Hepatocyte (in vitro differentiated cells): ENCODE results near the gene OSBPL5. TPM values are rescaled to one million over a fixed set of nuclear protein-coding genes. Genes with fewer than 3 reads are reported as not detected.

Source experiments
- DNase-seq: peaks from one replicate; pipeline ENCODE4 v3.0.0-alpha.2; 2016; ENCODE audit warnings: low spot score
- H2AFZ ChIP-seq: fragments of 200-600 bp; sonication (generic); 2 replicates; pipeline ENCODE4 v1.6.0; 2016; ENCODE audit warnings: antibody characterized with exemption, mild to moderate bottlenecking
- H3K27ac ChIP-seq: fragments of 200-600 bp; sonication (generic); 2 replicates; pipeline ENCODE4 v1.5.1; 2016; ENCODE audit warnings: mild to moderate bottlenecking
- H3K27me3 ChIP-seq: fragments of 200-600 bp; sonication (generic); 2 replicates; pipeline ENCODE4 v1.6.1; 2016
- H3K36me3 ChIP-seq: fragments of 200-600 bp; sonication (generic); replicated peaks from 2 replicates; pipeline ENCODE4 v1.5.1; 2016; ENCODE audit warnings: low read depth; ENCODE audit not compliant: insufficient read depth
- H3K4me1 ChIP-seq: fragments of 200-600 bp; sonication (generic); 2 replicates; pipeline ENCODE4 v1.5.1; 2016; ENCODE audit warnings: mild to moderate bottlenecking, moderate library complexity; ENCODE audit not compliant: insufficient read depth
- H3K4me2 ChIP-seq: fragments of 200-600 bp; sonication (generic); 2 replicates; pipeline ENCODE4 v1.6.0; 2016
- H3K4me3 ChIP-seq: fragments of 200-600 bp; sonication (generic); 2 replicates; pipeline ENCODE4 v1.5.1; 2016; ENCODE audit warnings: mild to moderate bottlenecking
- H3K79me2 ChIP-seq: fragments of 200-600 bp; sonication (generic); 2 replicates; pipeline ENCODE4 v1.6.0; 2017; ENCODE audit warnings: mild to moderate bottlenecking
- H3K9me2 ChIP-seq: fragments of 200-600 bp; sonication (generic); replicated peaks from 2 replicates; pipeline ENCODE4 v1.6.0; 2017; ENCODE audit warnings: mild to moderate bottlenecking; ENCODE audit not compliant: insufficient read depth
- H3K9me3 ChIP-seq: fragments of 200-600 bp; sonication (generic); 2 replicates; pipeline ENCODE4 v1.5.1; 2016; ENCODE audit warnings: low read depth, mild to moderate bottlenecking
- H4K20me1 ChIP-seq: fragments of 200-600 bp; sonication (generic); 2 replicates; pipeline ENCODE4 v1.6.0; 2016; ENCODE audit warnings: mild to moderate bottlenecking; ENCODE audit not compliant: insufficient read depth, poor library complexity, severe bottlenecking
- EZH2 ChIP-seq: fragments of 200-600 bp; sonication (generic); IDR thresholded peaks from 2 replicates; pipeline ENCODE4 v1.6.1; 2016; ENCODE audit warnings: antibody characterized with exemption, mild to moderate bottlenecking, borderline replicate concordance
- EZH2phosphoT487 ChIP-seq: fragments of 200-600 bp; sonication (generic); IDR thresholded peaks from one replicate; pipeline ENCODE4 v1.6.1; 2018; ENCODE audit warnings: antibody characterized with exemption, mild to moderate bottlenecking, low read depth, moderate library complexity; ENCODE audit not compliant: unreplicated experiment, severe bottlenecking
- WGBS: methylation state at CpG from one replicate; pipeline ENCODE4 v1.1.6; 2016; ENCODE audit warnings: low lambda C conversion rate; ENCODE audit errors: missing lambda C conversion rate; 5-methylcytosine and 5-hydroxymethylcytosine counted together
- polyA plus RNA-seq: library from polyadenylated mRNA; unstranded; fragments of >200 nt; fragmentation: Nextera tagmentation; extraction: Ambion mirVana; gene quantifications from 2 replicates; pipeline ENCODE4 v1.2.1, GENCODE V29; 2016
- total RNA-seq: library from RNA; depleted of rRNA; stranded (reverse); fragments of >200 nt; gene quantifications from 2 replicates; pipeline ENCODE4 v1.2.3, GENCODE V29; 2014
- TF ChIP-seq, protein P1 (sequence below): fragments of 200-600 bp; sonication (generic); IDR thresholded peaks from 2 replicates; pipeline ENCODE4 v1.5.1; 2016; ENCODE audit warnings: antibody characterized with exemption, mild to moderate bottlenecking; ENCODE audit not compliant: poor library complexity

The OSBPL5 gene
- total and polyA plus RNA-seq, 2 experiments from 2014 or later: 9.0 to 12.5 TPM

DNA sequence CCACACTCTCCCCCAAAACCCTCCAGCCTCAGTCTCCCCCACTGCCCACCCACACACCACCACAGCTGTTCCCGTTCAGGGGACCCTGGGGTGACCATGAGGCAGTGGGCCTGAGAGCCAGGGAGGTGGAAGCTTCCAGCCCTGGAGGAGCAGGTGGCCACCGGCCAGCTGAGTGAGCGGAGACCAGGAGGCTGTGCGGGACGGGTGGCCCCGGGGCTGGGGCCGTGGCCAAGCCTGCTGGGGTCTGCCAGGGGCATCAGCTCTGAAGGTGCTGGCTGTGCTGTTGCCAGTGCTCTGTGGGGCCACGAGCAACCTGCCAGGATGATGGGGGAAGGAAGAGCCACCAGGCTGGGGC, 26.0 kb downstream of the OSBPL5 start:
- TF ChIP-seq, protein P1, sequence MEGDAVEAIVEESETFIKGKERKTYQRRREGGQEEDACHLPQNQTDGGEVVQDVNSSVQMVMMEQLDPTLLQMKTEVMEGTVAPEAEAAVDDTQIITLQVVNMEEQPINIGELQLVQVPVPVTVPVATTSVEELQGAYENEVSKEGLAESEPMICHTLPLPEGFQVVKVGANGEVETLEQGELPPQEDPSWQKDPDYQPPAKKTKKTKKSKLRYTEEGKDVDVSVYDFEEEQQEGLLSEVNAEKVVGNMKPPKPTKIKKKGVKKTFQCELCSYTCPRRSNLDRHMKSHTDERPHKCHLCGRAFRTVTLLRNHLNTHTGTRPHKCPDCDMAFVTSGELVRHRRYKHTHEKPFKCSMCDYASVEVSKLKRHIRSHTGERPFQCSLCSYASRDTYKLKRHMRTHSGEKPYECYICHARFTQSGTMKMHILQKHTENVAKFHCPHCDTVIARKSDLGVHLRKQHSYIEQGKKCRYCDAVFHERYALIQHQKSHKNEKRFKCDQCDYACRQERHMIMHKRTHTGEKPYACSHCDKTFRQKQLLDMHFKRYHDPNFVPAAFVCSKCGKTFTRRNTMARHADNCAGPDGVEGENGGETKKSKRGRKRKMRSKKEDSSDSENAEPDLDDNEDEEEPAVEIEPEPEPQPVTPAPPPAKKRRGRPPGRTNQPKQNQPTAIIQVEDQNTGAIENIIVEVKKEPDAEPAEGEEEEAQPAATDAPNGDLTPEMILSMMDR: no peak
- TF ChIP-seq EZH2phosphoT487 (no peak), EZH2 (no peak)
- H3K79me2 ChIP-seq: no peaks in the 10 kb centered on the region
- no peak overlapping the region for H3K4me3 ChIP-seq
- H3K9me3 ChIP-seq: no peaks in the 10 kb centered on the region
- H2AFZ ChIP-seq: no peak overlapping the region
- no peaks in the 10 kb centered on the region for H3K9me2 ChIP-seq
- H4K20me1 ChIP-seq: peaks cover 20% of the 10 kb centered on the region
- H3K4me2 ChIP-seq: no peak overlapping the region
- 89% methylated on average over 8 of the region's 8 CpGs for WGBS
- H3K36me3 ChIP-seq: no peaks in the 10 kb centered on the region
- no peak for DNase-seq
- H3K27me3 ChIP-seq: no peaks in the 10 kb centered on the region
- no peaks in the 10 kb centered on the region for H3K4me1 ChIP-seq
- no peak overlapping the region for H3K27ac ChIP-seq

DNA sequence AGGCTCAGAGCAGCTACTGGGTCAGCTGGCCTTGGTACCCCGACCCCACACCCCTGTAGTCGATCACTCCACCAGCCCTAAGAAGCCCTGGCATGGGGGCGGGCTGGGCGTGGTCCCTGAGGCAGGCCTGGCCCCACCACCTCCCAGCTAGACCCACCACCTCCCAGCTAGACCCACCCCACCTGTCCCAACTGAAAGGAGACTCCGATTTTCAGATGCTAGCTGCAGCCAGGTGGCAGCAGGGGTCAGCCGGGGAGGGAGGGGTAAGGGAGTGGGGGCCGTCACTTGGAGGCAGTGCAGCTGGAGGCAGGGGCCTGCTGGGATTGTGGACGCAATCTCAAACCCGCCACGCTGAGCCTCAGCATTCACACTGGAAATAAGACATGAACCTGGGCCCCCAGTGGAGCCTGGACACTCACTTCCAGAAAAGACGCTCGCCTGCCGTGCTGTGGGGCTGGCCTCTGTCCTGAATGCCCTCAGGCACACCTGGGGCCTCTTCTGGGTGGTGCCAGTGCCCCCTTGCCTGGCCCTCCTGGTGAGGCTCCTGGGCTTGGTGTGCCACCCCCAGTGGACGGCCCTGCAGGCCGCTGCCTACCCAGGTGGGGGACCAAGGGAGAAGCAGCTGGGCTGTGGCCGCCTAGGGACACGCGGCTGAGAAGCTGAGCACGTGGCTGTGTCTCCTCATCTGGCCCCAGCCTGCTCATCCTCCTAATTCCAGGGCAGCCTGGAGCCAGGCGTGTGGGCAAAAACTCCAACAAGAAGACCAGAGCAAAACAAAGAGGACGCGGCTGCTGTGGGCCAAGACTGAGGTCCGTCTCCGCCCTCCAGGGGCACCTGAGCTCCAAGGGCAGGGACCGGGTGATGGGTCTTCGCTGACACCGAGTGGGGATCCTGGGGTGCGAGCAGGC, 26.7 kb downstream of the OSBPL5 start:
- no peaks in the 10 kb centered on the region for H3K79me2 ChIP-seq
- H3K27ac ChIP-seq: no peak overlapping the region
- H3K4me1 ChIP-seq: no peaks in the 10 kb centered on the region
- H3K36me3 ChIP-seq: no peaks in the 10 kb centered on the region
- no peak for DNase-seq
- H3K9me2 ChIP-seq: no peaks in the 10 kb centered on the region
- H2AFZ ChIP-seq: no peak overlapping the region
- no peaks in the 10 kb centered on the region for H3K9me3 ChIP-seq
- H4K20me1 ChIP-seq: peaks cover 20% of the 10 kb centered on the region
- H3K27me3 ChIP-seq: no peaks in the 10 kb centered on the region
- no peak overlapping the region for H3K4me3 ChIP-seq
- no peak overlapping the region for H3K4me2 ChIP-seq
- TF ChIP-seq EZH2 (no peak), EZH2phosphoT487 (no peak)
- TF ChIP-seq, protein P1: no peak
- WGBS: 85% methylated on average over 23 of the region's 28 CpGs

DNA sequence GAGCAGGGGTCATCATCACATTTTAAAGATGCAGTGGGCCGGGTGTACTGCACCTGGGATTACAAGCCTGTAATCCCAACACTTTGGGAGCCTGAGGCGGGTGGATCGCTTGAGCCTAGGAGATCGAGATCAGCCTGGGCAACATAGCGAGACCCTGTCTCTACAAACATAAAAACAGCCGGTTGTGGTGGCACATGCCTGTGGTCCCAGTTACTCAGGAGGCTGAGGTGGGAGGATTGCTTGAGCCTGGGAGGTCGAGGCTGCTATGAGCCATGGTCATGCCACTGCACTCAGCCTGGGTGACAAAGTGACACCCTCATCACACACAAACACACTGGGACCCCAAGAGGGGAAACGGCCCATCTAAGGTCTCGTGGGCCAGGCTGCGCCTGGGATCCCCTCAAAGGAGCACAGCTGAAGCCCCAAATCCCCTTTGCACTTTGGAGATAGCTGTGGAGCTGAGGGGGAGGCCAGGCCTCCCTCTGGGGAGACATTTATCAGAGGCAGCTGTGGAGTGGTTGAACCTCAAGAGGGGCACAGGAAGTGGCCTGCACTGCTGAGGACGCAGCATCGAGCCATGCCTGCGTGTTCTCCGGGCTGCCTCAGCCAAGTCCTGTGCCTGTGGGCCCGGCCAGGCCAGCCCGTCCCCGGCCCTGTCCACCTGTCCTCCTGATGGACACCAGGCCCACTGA, 27.5 kb downstream of the OSBPL5 start:
- no peaks in the 10 kb centered on the region for H3K4me1 ChIP-seq
- no peaks in the 10 kb centered on the region for H3K36me3 ChIP-seq
- no peak overlapping the region for H3K27ac ChIP-seq
- no peaks in the 10 kb centered on the region for H3K9me3 ChIP-seq
- no peaks in the 10 kb centered on the region for H3K9me2 ChIP-seq
- H3K27me3 ChIP-seq: no peaks in the 10 kb centered on the region
- 93% methylated on average over 17 of the region's 17 CpGs for WGBS
- no peak overlapping the region for H2AFZ ChIP-seq
- no peak for DNase-seq
- peaks cover 20% of the 10 kb centered on the region for H4K20me1 ChIP-seq
- TF ChIP-seq EZH2 (no peak), EZH2phosphoT487 (no peak)
- TF ChIP-seq, protein P1: no peak
- no peak overlapping the region for H3K4me3 ChIP-seq
- no peak overlapping the region for H3K4me2 ChIP-seq
- H3K79me2 ChIP-seq: no peaks in the 10 kb centered on the region
